GM12892 (cell line): ENCODE data around the gene CFAP47.

ENCODE experiments used
- POLR2A ChIP-seq: IDR thresholded peaks from 2 replicates; pipeline ENCODE4 v1.6.1; 2011; ENCODE audit warnings: low read depth, low read length, control low read depth
- POLR2AphosphoS5 ChIP-seq: IDR thresholded peaks from 2 replicates; pipeline ENCODE4 v1.6.1; 2011; ENCODE audit warnings: low read depth, low read length, control low read depth

DNA sequence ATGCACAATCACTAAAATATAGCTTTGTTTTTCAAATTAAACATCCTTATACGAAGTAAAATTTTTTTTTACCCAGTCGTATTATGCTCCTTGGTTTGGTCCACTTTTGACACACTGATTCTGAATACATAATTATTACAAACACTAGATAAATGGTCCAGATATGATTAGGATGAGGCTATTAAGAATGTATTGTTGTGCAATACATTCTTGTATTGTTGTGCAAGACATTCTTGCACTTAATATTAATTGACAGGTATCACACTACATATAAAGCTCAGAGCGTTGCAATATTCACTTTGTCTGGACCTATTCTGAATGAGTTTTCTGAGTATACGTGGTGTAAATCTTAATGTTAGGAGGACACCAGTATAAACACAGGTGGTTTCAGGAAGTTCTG, 464.0 kb downstream of the CFAP47 start:
- TF ChIP-seq POLR2A, result no peak
- TF ChIP-seq POLR2AphosphoS5, result no peak
